Neural progenitor cell (in vitro differentiated cells): ENCODE data around the gene POLE4.

Experiments
- EZH2 ChIP-seq: fragments of 200-600 bp; sonication (generic); IDR thresholded peaks from 2 replicates; pipeline ENCODE4 v1.6.1; 2017; ENCODE audit warnings: antibody characterized with exemption, mild to moderate bottlenecking, moderate library complexity
- EZH2phosphoT487 ChIP-seq: fragments of 200-600 bp; sonication (generic); IDR thresholded peaks from 2 replicates; pipeline ENCODE4 v1.6.1; 2017; ENCODE audit warnings: antibody characterized with exemption
- TF ChIP-seq, protein P1 (sequence below): fragments of 200-600 bp; sonication (generic); IDR thresholded peaks from 2 replicates; pipeline ENCODE4 v1.5.1; 2017; ENCODE audit warnings: antibody characterized with exemption, mild to moderate bottlenecking

DNA sequence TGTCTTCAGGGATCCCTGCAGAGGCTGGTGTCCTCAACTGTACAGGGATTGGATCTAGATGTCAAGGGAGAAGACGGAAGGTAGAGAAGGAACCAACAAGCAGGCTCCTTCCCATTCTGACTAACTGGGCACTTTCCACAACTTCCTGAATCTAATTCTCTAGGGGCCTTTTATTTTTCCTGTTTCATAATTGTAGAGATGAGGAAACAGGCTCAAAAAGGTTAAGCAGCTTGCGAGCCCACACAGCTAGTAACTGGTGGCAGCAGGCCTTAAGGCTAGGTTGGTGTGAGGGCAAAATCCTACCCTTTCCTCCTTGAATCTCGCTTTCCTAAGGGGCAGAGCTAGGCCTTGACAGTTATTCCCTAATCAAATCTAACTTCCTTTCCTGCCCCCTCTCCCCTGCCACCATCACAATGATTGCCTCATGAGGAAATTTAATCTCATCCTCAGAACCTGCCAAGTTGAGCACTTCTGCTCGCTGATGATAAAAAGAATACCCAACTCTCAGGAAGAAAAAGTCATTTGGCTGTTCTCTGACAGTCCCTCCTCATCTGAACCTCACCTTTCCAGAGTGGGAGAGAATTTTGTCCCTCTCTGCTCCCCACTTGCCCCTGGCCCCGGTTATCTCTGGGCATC, 35.7 kb upstream of the POLE4 start:
- TF ChIP-seq, protein P1, sequence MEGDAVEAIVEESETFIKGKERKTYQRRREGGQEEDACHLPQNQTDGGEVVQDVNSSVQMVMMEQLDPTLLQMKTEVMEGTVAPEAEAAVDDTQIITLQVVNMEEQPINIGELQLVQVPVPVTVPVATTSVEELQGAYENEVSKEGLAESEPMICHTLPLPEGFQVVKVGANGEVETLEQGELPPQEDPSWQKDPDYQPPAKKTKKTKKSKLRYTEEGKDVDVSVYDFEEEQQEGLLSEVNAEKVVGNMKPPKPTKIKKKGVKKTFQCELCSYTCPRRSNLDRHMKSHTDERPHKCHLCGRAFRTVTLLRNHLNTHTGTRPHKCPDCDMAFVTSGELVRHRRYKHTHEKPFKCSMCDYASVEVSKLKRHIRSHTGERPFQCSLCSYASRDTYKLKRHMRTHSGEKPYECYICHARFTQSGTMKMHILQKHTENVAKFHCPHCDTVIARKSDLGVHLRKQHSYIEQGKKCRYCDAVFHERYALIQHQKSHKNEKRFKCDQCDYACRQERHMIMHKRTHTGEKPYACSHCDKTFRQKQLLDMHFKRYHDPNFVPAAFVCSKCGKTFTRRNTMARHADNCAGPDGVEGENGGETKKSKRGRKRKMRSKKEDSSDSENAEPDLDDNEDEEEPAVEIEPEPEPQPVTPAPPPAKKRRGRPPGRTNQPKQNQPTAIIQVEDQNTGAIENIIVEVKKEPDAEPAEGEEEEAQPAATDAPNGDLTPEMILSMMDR = no peak
- TF ChIP-seq EZH2 = no peak
- TF ChIP-seq EZH2phosphoT487 = no peak
